Cortex of kidney (tissue), 1 donor: Measurements from ENCODE around the gene ODAPH.
"Not testable (repeated sequence)": the region's sequence is repeated elsewhere in the genome, so short reads cannot be mapped to it uniquely, and the experiment has no call there.

Experiments
- DNase-seq: peaks from one replicate; lab custom pipeline; 2025; lab: John Stamatoyannopoulos, UW

Gene ODAPH, protein sequence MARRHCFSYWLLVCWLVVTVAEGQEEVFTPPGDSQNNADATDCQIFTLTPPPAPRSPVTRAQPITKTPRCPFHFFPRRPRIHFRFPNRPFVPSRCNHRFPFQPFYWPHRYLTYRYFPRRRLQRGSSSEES

DNA sequence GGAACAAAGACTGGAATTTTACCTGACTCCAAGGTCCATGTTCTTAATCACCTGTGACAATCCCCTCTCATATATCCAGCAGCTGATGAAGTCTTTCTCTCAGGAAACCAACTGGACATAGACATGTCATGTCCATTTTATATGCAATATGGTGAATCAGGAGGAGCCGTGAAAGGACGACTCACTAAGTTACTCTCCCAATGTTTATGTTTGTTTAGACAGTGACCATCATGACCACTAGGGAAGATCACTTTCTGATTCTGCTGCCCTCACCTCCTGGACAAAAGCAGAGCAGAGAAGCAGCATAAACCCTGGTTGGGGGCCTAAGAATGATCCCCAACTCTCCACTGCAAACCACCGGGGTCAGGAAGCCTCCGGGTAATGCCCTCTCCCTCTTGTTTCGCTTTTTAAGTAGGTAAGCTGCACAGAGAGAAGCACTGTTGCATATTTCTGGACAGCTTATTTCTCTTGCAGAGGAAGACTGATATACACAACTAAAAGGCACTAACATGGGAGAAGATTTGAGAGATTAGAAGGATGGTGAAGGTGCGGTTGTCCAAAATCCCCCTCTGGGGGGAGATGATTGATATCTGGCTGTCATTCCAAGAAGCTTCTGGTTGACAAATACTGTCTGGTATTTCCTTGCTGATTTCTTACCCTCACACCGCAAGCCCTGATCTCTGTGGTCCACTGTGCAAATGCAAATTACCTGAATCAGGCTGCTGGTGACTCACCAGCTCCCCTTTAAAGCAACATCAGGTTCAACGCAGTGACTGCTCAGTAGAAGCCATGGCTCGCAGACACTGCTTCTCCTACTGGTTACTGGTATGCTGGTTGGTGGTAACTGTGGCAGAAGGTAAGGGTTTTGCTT is at the start of gene ODAPH:
ODAPH (plus strand) TSS at position 773 of the 871 bp plus-strand sequence; CDS start at position 790, 17 bp downstream.
- no peak for DNase-seq

DNA sequence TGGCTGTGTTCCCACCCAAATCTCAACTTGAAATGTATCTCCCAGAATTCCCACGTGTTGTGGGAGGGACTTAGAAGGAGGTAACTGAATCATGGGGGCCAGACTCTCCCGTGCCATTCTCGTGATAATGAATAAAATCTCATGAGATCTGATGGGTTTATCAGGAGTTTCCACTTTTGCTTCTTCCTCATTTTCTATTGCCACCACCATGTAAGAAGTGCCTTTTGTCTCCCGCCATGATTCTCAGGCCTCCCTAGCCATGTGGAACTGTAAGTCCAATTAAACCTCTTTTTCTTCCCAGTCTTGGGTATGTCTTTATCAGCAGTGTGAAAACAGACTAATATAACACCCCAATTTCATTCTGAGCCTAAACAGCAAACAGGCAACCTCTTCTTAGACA is 46.3 kb upstream of the ODAPH start:
- DNase-seq, result not testable (repeated sequence)

DNA sequence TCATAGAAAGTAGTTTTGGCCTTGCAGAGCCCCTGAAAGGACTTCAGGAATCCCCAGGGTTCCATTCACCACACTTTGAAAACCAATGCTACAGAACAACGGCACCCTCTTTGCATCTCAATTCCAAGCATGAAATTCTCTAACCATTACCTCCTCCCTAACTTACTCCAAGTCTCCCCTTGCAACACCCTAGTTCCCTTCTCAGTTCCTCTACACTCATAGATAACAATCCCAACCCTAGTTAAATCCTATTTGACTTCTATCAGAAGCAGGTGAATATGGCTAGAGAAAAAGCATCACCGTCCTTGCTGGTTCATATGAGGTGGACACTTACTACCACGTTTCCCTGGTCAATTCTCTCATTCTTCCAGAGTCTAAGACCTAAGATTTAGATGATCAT is 44.0 kb upstream of the ODAPH start:
- no peak for DNase-seq

DNA sequence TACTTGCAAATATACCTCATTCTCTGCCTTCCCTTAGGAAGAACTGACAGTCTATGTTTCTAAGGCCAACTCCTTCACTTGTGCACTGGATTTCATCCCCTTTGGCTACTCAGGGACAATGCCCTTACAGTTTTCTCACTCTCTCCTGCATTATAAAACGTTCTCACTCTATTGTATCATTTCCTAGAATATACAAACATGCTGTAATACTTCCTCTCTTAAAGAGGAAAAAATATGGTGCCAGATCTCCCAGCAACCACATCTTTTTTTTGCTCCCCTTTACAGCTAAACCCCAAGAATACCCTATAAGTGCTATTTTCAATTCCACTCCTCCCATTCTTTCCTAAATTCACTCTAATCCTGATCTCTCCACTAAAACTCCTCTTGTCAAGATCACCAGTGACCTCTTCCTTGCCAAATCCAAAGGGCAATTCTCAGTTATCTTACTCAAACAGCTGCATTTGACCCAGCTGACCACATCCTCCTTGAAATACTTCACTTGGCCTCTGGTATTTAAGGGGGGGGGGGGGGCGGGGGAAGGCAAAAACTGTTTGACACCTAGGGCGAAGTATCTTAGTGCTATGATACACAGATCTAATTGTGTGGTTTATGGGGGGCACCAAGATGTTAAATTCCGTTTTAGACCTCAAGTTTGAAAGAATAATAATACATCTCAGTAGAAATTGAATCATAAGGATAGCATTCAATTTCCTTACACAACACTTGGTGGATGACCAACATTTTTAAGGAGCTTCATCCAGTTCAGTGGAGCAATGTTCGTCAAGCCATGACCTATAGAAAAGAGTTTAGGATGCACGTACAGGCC is 43.3 kb upstream of the ODAPH start:
- no peak for DNase-seq

DNA sequence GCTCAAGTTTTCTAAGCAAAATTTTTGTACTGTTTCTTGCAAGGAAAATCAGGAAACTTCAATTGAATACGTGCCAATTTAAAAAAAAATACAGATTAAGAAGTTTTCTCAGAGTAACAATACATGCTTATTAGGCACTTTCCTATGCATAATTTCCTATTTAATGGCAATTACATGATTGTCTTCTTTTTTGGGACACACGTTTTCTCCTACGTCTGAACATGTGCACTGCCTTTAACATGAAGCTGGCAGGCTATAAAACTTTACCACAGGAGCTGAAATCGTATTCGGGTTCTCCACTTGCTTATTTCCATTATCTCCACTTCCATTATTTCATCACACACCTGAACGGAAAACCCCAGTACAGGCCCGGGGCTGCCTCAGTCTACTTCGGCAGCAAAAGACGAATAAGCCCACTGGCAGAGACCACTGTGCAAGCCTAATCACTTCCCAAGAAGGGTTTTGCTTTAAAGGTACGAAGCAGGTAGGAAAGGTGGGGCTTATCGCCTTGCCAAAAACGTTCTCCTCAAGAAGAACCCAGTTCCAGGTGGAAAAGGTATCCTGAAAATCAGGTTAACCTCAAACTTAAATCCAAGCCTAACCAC is 42.2 kb upstream of the ODAPH start:
- DNase-seq, result no peak

DNA sequence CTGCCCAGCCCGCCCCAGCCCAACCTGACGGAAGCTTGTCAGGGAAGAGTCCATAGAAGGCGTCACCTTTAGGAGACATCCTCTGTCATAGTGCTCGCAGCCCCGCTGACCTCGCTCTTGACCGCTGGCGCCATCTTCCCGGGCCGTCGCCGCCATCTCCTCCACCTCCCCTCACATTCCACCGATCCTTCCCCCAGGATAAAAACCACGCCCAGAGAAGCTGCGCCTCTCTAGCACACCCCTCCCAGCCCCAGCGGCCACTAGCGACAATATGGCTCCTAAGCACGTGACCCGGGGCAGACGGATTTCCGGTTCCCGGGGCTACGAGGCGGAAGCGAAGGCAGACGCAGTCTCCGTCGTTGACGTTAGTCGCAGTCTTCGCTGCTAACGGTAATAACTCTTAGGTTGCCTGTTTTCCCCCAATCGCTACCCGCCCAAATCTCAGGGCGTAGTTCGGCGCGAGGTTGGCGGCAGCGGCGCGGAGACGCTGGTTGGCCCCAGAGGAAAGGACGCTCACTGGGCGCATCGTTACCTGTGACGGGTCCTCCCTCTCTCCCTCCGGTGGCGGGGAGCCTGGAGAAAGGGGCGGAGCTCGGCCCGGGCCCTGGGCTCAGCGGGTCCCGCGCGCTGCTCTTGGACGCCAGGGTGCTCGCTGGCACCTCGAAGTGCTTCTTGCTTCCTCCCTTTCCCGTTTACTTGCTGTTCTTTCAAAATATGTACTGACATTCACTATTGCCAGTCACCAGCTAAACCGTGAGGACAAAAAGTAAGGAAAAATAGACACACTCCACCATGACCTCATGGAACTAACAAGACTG is 41.5 kb upstream of the ODAPH start, which contains the start of the genes RCHY1 and THAP6:
RCHY1 (minus strand) TSS at position 273 of the 818 bp plus-strand sequence; CDS start at position 156, 117 bp downstream.
THAP6 (plus strand) TSS at position 343 of the 818 bp plus-strand sequence. CDS start 980 bp downstream, outside the sequence.
- DNase-seq, result peak; percentile 70

DNA sequence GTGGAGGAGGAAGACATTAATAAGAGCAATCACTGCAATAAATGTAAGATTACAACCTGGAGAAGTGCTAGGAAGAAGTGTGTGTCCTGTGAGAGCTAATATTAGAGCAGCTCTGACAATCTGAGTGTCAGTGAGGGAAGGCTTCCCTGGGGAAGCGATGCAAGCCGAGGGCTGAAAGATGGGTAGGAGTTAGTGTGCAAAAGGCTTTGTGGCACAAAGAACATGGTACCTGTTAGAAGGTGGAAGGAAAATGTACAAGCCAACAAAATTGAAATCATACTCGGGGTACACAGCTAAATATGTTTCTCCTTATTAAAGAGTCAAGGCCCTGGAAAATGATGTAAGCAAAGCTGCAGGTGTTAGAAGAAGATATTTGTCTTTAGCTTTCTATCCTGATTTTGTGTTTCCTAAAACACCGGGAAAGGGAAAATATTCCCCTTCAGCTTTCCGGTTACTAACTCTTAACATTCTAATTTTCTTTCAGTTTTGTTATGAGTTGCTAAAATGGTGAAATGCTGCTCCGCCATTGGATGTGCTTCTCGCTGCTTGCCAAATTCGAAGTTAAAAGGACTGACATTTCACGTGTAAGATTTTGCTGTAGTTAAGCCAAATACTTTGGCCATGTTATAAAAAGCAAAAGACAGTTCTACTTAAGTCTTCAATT is 40.8 kb upstream of the ODAPH start:
- DNase-seq, result no peak

DNA sequence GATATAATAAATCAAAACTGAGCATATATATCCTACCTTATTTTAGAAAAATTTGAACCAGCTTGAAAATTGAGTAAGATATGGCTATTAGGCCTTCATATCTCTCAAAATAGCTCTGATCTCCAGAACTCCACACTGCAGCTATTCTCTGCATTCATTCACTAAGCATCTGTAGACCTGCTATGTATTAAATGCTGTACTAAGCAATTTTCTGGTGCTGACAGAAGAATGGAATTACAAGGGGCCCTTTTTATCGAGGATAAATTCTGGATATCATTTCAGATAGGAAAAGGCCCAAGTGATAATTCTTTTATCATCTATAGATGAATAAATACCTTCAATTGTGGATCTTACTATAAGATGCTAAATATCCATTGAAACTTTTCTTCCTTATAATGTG is 39.7 kb upstream of the ODAPH start:
- DNase-seq, result no peak

DNA sequence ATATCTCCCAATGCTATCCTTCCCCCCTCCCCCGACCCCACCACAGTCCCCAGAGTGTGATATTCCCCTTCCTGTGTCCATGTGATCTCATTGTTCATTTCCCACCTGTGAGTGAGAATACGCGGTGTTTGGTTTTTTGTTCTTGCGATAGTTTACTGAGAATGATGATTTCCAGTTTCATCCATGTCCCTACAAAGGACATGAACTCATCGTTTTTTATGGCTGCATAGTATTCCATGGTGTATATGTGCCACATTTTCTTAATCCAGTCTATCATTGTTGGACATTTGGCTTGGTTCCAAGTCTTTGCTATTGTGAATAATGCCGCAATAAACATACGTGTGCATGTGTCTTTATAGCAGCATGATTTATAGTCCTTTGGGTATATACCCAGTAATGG is 36.4 kb upstream of the ODAPH start:
- not testable (repeated sequence) for DNase-seq

DNA sequence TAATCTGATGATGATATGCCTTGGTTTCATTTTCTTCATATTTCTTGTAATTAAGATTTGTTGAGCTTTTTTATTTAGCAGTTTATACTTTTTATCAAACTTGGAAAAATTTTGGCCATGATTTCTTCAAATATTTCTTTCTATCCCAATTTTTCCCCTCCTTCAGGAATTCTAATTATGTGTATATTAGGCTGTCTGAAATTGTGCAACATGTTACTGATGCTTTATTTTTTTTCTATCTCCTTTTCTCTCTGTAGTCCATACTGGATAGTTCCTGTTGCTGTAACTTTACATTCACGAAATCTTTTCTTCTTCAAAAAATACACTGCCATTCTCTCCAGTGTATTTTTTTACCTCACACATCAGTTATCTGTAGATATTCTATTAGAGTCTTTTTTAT is 30.8 kb upstream of the ODAPH start:
- no peak for DNase-seq

DNA sequence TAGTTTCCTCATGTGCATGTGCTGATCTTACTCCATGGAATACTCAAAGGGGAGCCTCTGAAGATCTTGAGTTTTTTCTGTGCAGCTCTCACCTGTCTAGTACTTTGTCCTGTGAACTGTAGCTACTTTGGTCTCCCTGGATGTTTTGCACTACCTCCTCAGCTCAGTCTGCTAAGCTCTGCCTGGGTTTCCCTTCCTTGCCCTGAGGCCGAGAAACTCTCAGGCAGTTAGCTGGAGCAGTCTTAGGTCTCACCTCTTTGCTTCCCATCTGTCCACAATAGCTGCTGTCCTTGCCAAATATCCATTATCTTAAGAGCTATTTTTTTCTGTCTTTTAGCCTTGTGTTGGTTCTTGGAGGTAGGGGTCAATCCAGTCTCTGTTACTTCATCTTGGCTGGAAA is 30.0 kb upstream of the ODAPH start:
- DNase-seq, result no peak

DNA sequence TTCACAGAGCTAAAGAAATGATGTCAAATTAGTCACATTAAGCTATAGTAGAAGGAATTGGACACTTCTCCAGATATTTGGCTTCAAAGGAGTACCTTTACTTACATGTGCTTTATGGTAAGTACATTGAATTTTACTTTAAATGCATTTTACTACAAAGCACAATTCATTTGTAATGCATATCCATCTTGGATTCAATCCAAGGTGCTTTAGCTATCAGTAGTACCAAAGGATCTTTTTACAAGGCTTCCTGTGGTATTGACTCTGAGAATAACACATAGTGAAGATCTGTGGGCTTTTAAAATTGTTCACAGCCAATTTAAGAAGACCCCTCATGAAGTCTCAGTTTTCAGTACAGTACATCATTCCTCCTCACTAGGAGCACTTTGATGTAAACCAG is 28.4 kb upstream of the ODAPH start:
- DNase-seq, result no peak

DNA sequence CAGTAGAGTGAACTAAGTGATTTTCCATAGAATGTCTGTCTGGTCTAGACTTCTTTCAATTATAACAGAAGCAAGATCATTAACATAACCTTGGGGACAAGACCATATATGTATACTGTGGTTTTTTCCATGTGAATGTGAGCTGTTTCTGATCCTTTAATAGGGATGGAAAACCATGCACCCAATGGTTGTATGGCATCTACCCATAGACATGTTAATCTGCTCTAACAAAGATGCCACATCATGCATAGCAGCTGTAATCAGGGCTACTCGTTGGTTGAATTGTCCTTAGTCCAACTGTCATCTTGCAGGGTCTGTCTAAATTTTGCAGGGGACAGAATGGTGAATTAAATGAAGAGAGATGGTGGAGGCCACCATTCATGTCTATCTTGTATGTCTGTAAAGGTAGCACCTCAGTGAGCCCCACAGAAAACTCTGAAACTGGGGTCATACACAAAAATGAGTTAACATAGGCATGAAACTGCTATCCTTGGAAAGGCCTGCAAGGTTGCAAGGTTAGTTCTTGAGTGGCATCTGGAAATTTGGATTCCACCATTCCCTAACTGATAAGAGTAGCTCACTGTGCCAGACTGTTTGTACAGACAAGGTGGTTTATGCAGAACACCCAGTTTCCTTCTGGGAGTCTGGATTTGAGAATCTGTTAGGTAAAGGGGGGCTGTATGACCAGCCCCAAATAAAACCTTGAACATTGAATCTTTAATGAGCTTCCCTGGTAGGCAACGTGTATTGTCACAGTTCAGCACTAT is 25.1 kb upstream of the ODAPH start:
- no peak for DNase-seq

DNA sequence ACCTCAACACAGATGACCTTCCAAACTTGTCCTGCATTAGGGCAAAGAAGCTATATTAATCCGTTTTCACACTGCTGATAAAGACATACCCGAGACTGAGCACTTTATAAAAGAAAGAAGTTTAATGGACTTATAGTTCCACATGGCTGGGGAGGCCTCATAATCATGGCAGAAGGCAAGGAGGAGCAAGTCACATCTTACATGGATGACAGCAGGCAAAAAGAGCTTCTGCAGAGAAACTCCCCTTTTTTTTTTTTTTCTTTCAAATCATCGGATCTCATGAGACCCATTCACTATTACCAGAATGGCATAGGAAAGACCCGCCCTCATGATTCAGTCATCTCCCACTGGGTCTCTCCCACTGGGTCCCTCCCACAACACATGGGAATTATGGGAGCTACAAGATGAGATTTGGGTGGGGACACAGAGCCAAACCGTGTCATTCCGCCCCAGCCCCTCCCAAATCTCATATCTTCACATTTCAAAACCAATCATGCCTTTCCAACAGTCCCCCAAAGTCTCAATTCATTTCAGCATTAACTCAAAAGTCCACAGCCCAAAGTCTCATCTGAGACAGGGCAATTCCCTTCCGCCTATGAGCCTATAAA is 24.2 kb upstream of the ODAPH start:
- DNase-seq, result not testable (repeated sequence)

DNA sequence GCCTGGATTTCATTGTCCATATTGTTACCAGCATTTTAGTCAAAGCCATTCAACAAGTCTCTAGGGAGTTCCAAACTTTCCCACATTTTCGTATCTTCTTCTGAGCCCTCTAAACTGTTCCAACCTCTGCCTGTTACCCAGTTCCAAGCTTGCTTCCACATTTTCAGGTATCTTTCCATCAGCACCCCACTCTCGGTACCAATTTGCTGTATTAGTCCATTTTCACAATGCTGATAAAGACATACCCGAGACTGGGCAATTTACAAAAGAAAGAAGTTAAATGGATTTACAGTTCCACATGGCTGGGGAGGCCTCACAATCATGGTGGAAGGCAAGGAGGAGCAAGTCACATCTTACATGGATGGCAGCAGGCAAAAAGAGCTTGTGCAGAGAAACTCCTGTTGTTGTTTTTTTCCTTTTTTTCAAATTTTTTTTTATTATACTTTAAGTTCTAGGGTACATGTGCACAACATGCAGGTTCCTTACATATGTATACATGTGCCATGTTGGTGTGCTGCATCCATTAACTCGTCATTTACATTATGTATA is 22.5 kb upstream of the ODAPH start:
- not testable (repeated sequence) for DNase-seq

DNA sequence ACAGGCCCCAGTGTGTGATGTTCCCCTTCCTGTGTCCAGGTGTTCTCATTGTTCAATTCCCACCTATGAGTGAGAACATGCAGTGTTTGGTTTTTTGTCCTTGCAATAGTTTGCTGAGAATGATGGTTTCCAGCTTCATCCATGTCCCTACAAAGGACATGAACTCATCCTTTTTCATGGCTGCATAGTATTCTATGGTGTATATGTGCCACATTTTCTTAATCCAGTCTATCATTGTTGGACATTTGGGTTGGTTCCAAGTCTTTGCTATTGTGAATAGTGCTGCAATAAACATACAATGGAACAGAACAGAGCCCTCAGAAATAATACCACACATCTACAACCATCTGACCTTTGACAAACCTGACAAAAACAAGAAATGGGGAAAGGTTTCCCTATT is 21.9 kb upstream of the ODAPH start:
- not testable (repeated sequence) for DNase-seq

DNA sequence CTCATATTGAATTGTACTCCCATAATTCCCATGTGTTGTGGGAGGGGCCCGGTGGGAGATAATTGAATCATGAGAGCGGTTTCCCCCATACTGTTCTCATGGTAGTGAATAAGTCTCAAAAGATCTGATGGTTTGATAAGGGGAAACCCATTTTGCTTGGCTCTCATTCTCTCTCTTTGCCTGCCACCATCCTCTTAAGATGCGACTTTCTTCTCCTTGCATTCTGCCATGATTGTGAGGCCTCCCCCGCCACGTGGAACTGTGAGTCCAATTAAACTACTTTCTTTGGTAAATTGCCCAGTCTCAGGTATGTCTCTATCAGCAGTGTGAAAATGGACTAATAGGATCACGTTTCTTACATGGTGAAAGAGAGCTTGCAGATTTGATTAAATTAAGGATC is 18.6 kb upstream of the ODAPH start:
- not testable (repeated sequence) for DNase-seq

DNA sequence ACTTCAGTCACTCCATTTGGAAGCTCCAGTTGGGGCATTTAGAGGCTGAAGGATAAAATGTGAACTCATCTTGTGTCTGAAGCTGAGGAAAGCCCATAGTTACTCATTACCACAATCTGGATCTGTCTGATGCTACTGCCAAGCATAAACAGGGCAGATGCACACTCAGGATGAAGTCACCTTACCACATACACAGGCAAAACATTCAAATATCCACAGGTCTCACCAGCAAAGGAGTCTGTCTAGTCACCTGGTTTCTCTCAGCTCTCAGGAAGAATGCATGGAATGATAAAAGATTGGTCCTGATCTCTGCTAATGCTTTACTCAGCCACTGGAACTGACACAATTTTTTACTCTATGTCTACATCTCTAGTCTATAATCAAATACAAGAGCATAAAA is 13.0 kb upstream of the ODAPH start:
- DNase-seq, result no peak

DNA sequence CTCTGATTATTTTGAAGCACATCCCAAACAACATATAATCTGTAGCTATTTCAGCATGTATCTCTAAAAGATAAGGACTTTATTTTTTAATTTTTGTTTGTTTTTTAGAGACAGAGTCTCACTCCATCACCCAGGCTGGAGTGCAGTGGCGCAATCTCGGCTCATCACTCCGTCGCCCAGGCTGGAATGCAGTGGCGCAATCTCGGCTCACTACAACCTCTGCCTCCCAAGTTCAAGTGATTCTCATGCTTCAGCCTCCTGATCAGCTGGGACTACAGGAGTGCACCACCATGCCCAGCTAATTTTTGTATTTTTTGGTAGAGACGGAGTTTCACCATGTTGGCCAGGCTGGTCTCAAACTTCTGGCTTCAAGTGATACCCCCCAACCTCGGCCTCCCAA is 11.6 kb upstream of the ODAPH start:
- not testable (repeated sequence) for DNase-seq
